ENCODE data around the gene EPOP.

The EPOP gene

DNA sequence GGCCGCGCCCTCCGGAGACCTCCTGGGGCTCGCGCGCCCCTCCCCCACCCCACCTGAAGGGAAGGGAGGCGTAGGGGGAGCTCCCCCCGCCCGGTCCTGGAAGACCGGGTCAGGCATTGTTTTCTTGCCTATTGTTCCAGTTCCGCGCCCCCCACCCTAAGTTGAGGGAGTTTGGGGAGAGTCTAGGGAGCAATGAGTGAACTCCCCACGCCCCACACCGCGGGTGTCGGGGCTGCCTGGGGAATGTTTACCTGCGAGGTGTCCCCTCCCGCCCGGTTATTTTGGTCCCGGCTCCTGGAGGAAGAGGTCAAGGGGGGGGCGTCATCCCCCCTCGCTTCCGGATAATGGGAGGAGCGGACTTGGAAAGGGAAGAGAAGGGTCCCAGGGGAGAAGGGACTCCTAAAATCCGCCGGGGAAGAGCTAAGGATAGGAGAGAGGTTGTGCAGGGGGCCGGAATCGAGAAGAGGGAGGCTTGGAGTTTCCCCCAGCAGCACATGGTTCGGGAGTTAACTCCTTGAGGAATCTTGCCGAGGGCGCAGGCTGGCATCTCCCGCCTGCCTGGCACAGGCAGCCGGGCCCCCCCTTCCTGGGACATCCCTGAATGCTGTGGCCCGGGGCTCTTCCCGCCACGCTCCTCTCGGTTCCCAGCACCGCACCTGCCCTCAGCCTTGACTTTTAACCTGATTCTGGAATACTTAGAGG, 31.2 kb upstream of the EPOP start:
- no peak for DNase-seq (ENCODE audit: low spot score)

DNA sequence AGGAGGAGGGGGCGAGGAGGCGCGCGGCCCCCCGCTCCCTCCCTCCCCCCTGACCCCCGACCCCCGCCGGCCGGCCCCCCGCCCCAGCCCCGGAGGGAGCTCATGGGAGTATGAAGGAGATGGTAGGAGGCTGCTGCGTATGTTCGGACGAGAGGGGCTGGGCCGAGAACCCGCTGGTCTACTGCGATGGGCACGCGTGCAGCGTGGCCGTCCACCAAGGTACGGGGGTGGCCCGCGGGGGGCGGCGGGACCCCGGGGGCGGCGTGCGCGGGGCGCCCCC, 30.7 kb upstream of the EPOP start:
- no peak for DNase-seq (ENCODE audit: low spot score)

GRCh38 chr17:38704606-38705522, 30.1 kb upstream of the EPOP start, which contains the start of gene MLLT6:
Gene MLLT6, plus strand, starts transcription at chr17:38705273. Its CDS starts 360 bp downstream, at chr17:38705633.
- peak; percentile 59 for DNase-seq (ENCODE audit: low spot score)

DNA sequence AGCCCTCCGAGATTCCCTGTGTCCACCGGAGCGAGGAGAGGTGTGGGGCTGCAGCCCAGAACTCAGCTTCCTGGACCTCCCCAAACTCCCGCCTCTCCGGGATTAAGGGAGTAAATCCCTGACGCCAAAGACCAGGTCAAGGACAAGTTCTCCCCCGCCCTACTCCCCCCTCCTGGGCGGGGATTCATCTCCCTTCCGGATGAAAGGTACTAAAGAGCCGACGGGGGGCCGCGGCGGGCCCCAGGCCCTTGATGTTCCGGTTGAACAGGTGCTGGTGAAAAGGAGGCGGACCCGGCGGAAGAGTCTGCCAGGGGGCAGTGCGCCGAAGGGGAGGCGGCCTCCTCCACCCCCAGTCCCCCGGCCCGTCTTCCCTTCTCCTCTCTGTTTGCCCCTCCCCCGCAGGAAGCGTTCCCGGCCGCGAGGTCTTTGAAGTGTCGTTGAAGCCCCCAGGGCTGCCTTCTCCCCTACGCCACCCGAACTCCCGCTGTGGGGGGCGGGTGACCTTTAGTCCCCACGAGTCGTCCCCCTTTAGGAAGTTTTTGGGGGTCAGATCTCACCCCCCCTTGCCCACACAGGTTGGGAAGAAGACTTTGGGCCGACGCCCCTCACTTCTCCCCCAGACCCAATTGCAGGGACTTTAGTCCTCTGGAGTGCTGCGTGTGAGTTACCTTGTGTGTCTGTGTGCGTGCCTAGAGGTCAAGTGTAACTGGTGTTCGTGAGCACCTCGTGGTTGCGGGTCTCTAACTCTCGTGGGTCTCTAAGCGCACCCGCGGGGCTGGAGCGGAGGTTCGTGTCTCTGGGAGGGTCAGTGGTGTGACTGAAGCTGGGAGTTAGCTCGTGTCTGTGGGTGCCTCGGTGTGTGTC, 29.2 kb upstream of the EPOP start:
- DNase-seq (ENCODE audit: low spot score): no peak

DNA sequence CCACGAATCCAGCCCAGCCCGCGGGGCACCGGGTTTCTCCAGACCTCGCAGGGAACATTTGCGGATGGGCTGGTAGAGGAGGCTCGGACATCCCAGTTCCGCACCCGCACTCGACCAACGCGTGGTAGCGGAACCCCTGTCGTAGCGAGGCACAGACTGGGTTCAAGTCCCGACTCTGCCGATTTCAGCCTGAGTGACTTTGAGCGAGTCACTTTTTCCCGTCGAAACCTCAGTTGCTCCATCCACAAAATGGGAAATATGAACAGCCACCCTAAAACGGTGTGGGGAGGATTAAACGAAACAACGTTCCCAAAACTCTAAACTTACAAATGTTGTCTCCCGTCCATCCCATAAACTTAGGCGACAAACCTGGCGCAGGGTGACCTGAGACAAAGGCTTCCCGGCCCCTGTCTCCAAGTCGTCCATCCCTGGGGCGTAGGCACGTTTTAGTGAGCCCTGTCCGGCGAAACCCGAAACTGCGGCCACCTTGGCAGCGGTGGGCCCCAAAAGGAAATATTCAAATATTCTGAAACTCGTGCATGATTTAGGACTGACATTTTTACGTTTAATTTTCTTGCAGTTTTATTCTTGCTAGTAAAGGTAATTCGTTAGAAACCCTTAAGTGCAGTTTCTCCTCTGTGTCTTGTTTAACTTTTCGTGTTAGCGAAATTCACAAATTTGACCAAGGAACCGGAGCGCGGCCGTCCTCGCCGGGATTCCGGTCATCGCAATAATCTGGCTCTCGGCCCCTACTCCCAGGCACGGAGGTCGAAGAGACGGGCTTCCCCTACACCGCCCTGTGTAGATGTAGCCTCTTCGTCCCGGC, 28.4 kb upstream of the EPOP start:
- DNase-seq (ENCODE audit: low spot score): peak; percentile 16

- DNase-seq (ENCODE audit: low spot score): peak; percentile 68
These were observed 27.6 kb upstream of the EPOP start for GRCh38 chr17:38702166-38702915.

- DNase-seq (ENCODE audit: low spot score): peak; percentile 12
These were observed 26.9 kb upstream of the EPOP start for GRCh38 chr17:38701504-38702165.

DNA sequence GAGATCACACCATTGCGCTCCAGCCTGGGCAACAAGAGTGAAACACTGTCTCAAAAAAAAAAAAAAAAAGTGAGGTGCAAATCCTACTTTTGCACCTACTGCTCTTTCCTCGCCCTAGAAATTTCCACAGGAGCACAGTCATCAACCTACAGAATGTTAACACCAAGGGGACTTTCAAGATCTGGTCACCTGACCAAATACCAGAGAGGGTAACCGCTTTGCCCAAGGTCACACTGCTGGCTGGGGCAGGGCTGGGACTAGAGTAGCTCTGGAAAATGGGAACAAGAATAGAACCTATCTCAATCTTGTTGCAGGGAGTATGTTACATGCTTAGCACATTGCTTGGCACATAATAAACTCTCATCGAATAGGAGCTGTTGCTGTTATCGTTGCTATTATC, 24.0 kb upstream of the EPOP start:
- DNase-seq (ENCODE audit: low spot score): no peak

- DNase-seq (ENCODE audit: low spot score): no peak
These were observed 22.5 kb upstream of the EPOP start for GRCh38 chr17:38697061-38697820.

DNA sequence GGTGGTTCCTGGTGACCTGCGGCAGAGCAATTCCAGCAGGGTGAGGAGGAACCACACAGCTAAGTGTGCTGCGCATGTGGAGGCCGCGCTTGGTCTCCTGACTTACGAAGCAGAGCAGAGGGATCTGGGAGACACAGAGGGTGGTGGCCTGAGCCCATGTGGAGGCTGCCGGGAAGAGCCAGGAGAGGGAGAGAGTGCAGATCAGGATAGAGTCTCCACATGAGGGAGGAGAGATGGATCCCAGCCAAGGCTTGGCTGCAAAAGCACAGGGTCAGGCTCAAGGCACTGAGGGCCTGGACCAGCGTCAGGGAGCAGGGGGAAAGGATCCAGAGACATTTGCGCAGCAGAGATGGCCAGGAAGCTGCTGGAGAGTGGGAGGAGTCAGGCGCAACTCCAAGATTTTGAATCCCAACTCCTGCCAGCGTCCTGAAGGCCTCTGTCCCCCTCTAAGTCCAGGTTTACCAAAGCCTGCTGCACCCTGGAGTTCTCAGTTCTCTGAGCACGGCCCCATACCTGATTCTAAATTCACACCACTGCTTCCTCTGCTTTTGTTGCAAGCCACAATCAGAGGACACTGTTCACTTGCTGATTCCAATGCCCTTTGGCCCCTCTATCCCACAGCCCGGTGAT, 19.1 kb upstream of the EPOP start:
- DNase-seq (ENCODE audit: low spot score): no peak

GRCh38 chr17:38691154-38691553, 16.4 kb upstream of the EPOP start:
- DNase-seq (ENCODE audit: low spot score): no peak

GRCh38 chr17:38690386-38690785, 15.6 kb upstream of the EPOP start:
- DNase-seq (ENCODE audit: low spot score): no peak

DNA sequence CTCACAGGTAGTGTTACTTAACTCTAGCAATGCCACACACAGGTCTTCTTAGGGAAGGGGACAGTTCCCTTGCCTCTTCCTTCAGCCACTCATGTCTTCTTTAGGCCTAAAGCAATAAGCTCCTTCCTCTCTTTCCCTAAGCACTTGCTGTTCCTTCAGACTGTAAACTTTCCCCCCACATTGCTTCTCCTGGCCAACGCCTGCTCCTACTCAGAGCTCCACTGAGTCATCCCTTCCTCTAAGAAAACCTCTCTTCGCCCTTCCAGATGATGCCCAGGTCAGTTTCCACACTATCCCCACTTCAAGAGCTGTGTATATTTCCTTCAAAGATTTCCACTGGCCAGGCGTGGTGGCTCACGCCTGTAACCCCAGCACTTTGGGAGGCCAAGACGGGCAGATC, 12.5 kb upstream of the EPOP start:
- DNase-seq (ENCODE audit: low spot score): no peak

- no peak for DNase-seq (ENCODE audit: low spot score)
These were observed 10.7 kb upstream of the EPOP start for GRCh38 chr17:38685491-38685890.

GRCh38 chr17:38681096-38681495, 6.3 kb upstream of the EPOP start:
- DNase-seq (ENCODE audit: low spot score): no peak

- no peak for DNase-seq (ENCODE audit: low spot score)
These were observed 3.1 kb upstream of the EPOP start for GRCh38 chr17:38677819-38678218.

DNA sequence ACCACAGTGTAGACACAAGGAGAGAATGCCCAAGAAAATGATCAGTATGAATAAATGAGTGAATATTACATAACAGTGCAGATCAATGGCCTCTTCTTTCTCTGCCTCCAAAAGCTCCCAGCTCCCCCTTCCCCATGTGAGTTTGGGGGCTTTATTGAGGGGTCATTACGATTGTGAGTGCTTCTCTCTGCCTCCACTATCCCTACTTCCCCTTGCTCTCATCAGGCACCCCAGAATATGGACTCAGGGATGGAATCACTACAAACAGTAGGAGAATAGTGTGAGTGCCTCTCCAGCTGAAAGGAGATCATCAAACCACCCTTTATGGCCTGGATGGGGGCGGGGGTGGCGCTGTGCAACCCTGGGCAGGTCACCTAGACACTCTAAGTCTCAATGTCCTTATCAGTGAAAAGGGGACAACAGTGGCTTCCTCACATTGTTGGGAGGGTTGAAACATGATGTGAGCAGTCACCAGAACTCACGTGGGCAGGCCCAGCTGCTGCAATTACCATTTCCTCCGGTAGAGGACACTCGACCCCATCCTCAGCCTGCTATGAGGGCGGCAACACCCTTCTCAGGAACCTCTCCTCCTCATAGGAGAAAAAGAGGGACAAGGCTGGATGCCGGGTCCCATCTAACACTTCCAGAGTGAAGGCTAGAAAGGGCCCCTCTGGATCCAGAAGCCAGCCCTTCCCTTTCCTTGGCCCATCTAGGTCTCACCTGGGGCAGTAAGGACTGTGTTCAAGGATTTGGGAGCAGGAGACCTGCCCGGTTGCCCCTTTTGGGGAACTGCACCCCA, 2.1 kb upstream of the EPOP start:
- DNase-seq (ENCODE audit: low spot score): peak; percentile 71

GRCh38 chr17:38674014-38674748, 576 bp downstream of the EPOP start:
- no peak for DNase-seq (ENCODE audit: low spot score)
